HG03571 (cell line): Measurements from ENCODE around the gene PRSS3.
A peak's percentile ranks its signal among the peaks of the same experiment; 100 is the strongest.
"Not testable (repeated sequence)": the region's sequence is repeated elsewhere in the genome, so short reads cannot be mapped to it uniquely, and the experiment has no call there.

Experiments used
- ATAC-seq: cut with Tn5 transposase; IDR thresholded peaks from one replicate; pipeline ENCODE4 v1.9.1; 2021; ENCODE audit not compliant: unreplicated experiment

Gene PRSS3

GRCh38 chr9:33817327-33818166, 22.2 kb downstream of the PRSS3 start:
- peak; percentile 14 for ATAC-seq

GRCh38 chr9:33818167-33818846, 22.9 kb downstream of the PRSS3 start:
- no peak for ATAC-seq

- ATAC-seq, result no peak
These were observed 23.6 kb downstream of the PRSS3 start for GRCh38 chr9:33818847-33819500.

GRCh38 chr9:33820231-33820745, 24.9 kb downstream of the PRSS3 start:
- no peak for ATAC-seq

GRCh38 chr9:33823801-33824200, 28.4 kb downstream of the PRSS3 start:
- ATAC-seq, result no peak

GRCh38 chr9:33827285-33827684, 31.9 kb downstream of the PRSS3 start:
- not testable (repeated sequence) for ATAC-seq

GRCh38 chr9:33829641-33830230, 34.4 kb downstream of the PRSS3 start:
- not testable (repeated sequence) for ATAC-seq

GRCh38 chr9:33835625-33836260, 40.4 kb downstream of the PRSS3 start:
- no peak for ATAC-seq

GRCh38 chr9:33836261-33836660, 40.9 kb downstream of the PRSS3 start:
- not testable (repeated sequence) for ATAC-seq

GRCh38 chr9:33837138-33837537, 41.8 kb downstream of the PRSS3 start:
- ATAC-seq, result no peak

GRCh38 chr9:33840381-33840780, 45.0 kb downstream of the PRSS3 start:
- no peak for ATAC-seq

- ATAC-seq, result no peak
These were observed 48.1 kb downstream of the PRSS3 start for GRCh38 chr9:33843312-33843961.

GRCh38 chr9:33846231-33846630, 50.9 kb downstream of the PRSS3 start:
- no peak for ATAC-seq

- not testable (repeated sequence) for ATAC-seq
These were observed 52.5 kb downstream of the PRSS3 start for GRCh38 chr9:33847894-33848205.
